Astrocyte of the spinal cord (primary cell): ENCODE measurements around the gene PTPRD.

Source experiments
- DNase-seq: peaks from one replicate; pipeline ENCODE4 v3.0.0; 2011; ENCODE audit warnings: low read depth, low spot score
- H3K4me3 ChIP-seq: 2 replicates; pipeline ENCODE4 v1.5.1; 2011; ENCODE audit warnings: low read depth, mild to moderate bottlenecking, low read length, moderate library complexity
- CTCF ChIP-seq: IDR thresholded peaks from 2 replicates; pipeline ENCODE4 v1.5.1; 2012; ENCODE audit warnings: low read depth, mild to moderate bottlenecking, low read length, inconsistent platforms
- in situ Hi-C: cut with HindIII; loops from 2 replicates; pipeline ENCODE4 v1.10.0; 2017; ENCODE audit warnings: low sequenced_read_pairs

Gene PTPRD

GRCh38 chr9:8534828-8535227 lies 2078.0 kb downstream of the PTPRD start:
- DNase-seq = no peak
- in situ Hi-C loops = no loop called here
- TF ChIP-seq CTCF = no peak
- no peak overlapping the region for H3K4me3 ChIP-seq

- in situ Hi-C loops = no loop called here
- DNase-seq = no peak
- TF ChIP-seq CTCF = no peak
- no peak overlapping the region for H3K4me3 ChIP-seq
Measured at GRCh38 chr9:8533681-8534080, 2079.1 kb downstream of the PTPRD start.

GRCh38 chr9:8531826-8532415 lies 2080.9 kb downstream of the PTPRD start:
- in situ Hi-C loops = no loop called here
- no peak for DNase-seq
- no peak for TF ChIP-seq CTCF
- no peak overlapping the region for H3K4me3 ChIP-seq

- no peak overlapping the region for H3K4me3 ChIP-seq
- in situ Hi-C loops = no loop called here
- no peak for TF ChIP-seq CTCF
- DNase-seq = no peak
Measured at GRCh38 chr9:8521112-8521511, 2091.7 kb downstream of the PTPRD start.

- DNase-seq = no peak
- in situ Hi-C loops = no loop called here
- TF ChIP-seq CTCF = no peak
- no peak overlapping the region for H3K4me3 ChIP-seq
Measured at GRCh38 chr9:8515748-8516147, 2097.1 kb downstream of the PTPRD start.

GRCh38 chr9:8514760-8515159 lies 2098.0 kb downstream of the PTPRD start:
- in situ Hi-C loops = no loop called here
- no peak for DNase-seq
- TF ChIP-seq CTCF = no peak
- H3K4me3 ChIP-seq = no peak overlapping the region
